SKM-1 treated with dmso at 0.1 percent for 144 hours (cell line): ENCODE data around the gene SSPN.
A peak's percentile ranks its signal among the peaks of the same experiment; 100 is the strongest.

Experiments used
- DNase-seq: peaks from one replicate; lab custom pipeline; 2025; ENCODE audit not compliant: unreplicated experiment; lab: John Stamatoyannopoulos, UW

Gene SSPN

GRCh38 chr12:26282339-26282940 lies 87.1 kb downstream of the SSPN start:
- DNase-seq = no peak

GRCh38 chr12:26283046-26283445 lies 87.7 kb downstream of the SSPN start:
- DNase-seq = no peak

GRCh38 chr12:26283617-26284016 lies 88.2 kb downstream of the SSPN start:
- no peak for DNase-seq

GRCh38 chr12:26285401-26285800 lies 90.0 kb downstream of the SSPN start:
- no peak for DNase-seq

GRCh38 chr12:26286186-26286585 lies 90.8 kb downstream of the SSPN start:
- DNase-seq = no peak

- no peak for DNase-seq
These were observed 92.5 kb downstream of the SSPN start for GRCh38 chr12:26287671-26288381.

- no peak for DNase-seq
These were observed 95.2 kb downstream of the SSPN start for GRCh38 chr12:26290565-26290964.

GRCh38 chr12:26292596-26292995 lies 97.2 kb downstream of the SSPN start:
- no peak for DNase-seq

GRCh38 chr12:26293612-26294011 lies 98.2 kb downstream of the SSPN start:
- DNase-seq = no peak

GRCh38 chr12:26295001-26295400 lies 99.6 kb downstream of the SSPN start:
- DNase-seq = no peak

- no peak for DNase-seq
These were observed 102.2 kb downstream of the SSPN start for GRCh38 chr12:26297396-26298070.

- DNase-seq = peak; percentile 69
These were observed 103.6 kb downstream of the SSPN start for GRCh38 chr12:26298785-26299621.

- no peak for DNase-seq
These were observed 104.4 kb downstream of the SSPN start for GRCh38 chr12:26299751-26300150.
